ENCODE results near the gene GNAQ.

GRCh38 chr9:77798140-77798539 lies 233.5 kb downstream of the GNAQ start:
- TF ChIP-seq CTCF (IDR thresholded peaks at IDR 0.05) = no peak
- no peak for TF ChIP-seq POLR2A (IDR thresholded peaks at IDR 0.05)
